Astrocyte (in vitro differentiated cells and primary cell): ENCODE measurements around the gene ORMDL1. TPM values are rescaled to one million over a fixed set of nuclear protein-coding genes. Genes with fewer than 3 reads are reported as not detected.

ENCODE experiments used
- DNase-seq: peaks from one replicate; pipeline ENCODE4 v3.0.0-alpha.2; 2010; ENCODE audit warnings: low read depth
- FAIRE-seq: peaks from 2 replicates; lab custom pipeline; 2011; peaks lifted over from hg19 to GRCh38; lab: Jason Lieb, UNC
- H2AFZ ChIP-seq: 2 replicates; pipeline ENCODE4 v1.6.0; 2012; ENCODE audit warnings: low read depth, low read length, inconsistent platforms
- H3K27ac ChIP-seq: 2 replicates; pipeline ENCODE4 v1.5.1; 2011; ENCODE audit warnings: low read depth, low read length, inconsistent platforms
- H3K27me3 ChIP-seq: 2 replicates; pipeline ENCODE4 v1.6.0; 2011; ENCODE audit warnings: low read length, inconsistent platforms; ENCODE audit not compliant: insufficient read depth
- H3K36me3 ChIP-seq: 2 replicates; pipeline ENCODE4 v1.5.1; 2011; ENCODE audit warnings: low read length, inconsistent platforms; ENCODE audit not compliant: insufficient read depth
- H3K4me1 ChIP-seq: 2 replicates; pipeline ENCODE4 v1.5.1; 2011; ENCODE audit warnings: low read length, inconsistent platforms; ENCODE audit not compliant: insufficient read depth
- H3K4me2 ChIP-seq: 2 replicates; pipeline ENCODE4 v1.6.0; 2012; ENCODE audit warnings: low read length, inconsistent platforms
- H3K4me3 ChIP-seq: 2 replicates; pipeline ENCODE4 v1.5.1; 2011; ENCODE audit warnings: low read depth, mild to moderate bottlenecking, low read length, inconsistent platforms; ENCODE audit not compliant: insufficient read depth
- H3K79me2 ChIP-seq: 2 replicates; pipeline ENCODE4 v1.6.0; 2012; ENCODE audit warnings: mild to moderate bottlenecking, low read length, inconsistent platforms; ENCODE audit not compliant: insufficient read depth
- H3K9ac ChIP-seq: 2 replicates; pipeline ENCODE4 v1.6.0; 2012; ENCODE audit warnings: mild to moderate bottlenecking, low read length, inconsistent platforms
- H3K9me3 ChIP-seq: 2 replicates; pipeline ENCODE4 v1.5.1; 2012; ENCODE audit warnings: low read depth, mild to moderate bottlenecking, low read length, inconsistent platforms; ENCODE audit not compliant: insufficient read depth
- H4K20me1 ChIP-seq: 2 replicates; pipeline ENCODE4 v1.6.0; 2012; ENCODE audit warnings: low read length, inconsistent platforms; ENCODE audit not compliant: insufficient read depth
- H3K27ac Mint-ChIP-seq: one replicate; pipeline ENCODE4 v1.8.0; 2021; ENCODE audit warnings: mild to moderate bottlenecking, mixed read lengths; ENCODE audit not compliant: unreplicated experiment
- H3K27me3 Mint-ChIP-seq: one replicate; pipeline ENCODE4 v1.8.0; 2021; ENCODE audit warnings: low read depth, mixed read lengths; ENCODE audit not compliant: unreplicated experiment
- H3K36me3 Mint-ChIP-seq: one replicate; pipeline ENCODE4 v1.8.0; 2021; ENCODE audit warnings: low read depth, mixed read lengths; ENCODE audit not compliant: unreplicated experiment
- H3K4me1 Mint-ChIP-seq: one replicate; pipeline ENCODE4 v1.8.0; 2021; ENCODE audit warnings: low read depth, mixed read lengths; ENCODE audit not compliant: unreplicated experiment
- H3K4me3 Mint-ChIP-seq: one replicate; pipeline ENCODE4 v1.8.0; 2021; ENCODE audit warnings: mild to moderate bottlenecking, moderate library complexity, mixed read lengths; ENCODE audit not compliant: unreplicated experiment
- H3K9me3 Mint-ChIP-seq: one replicate; pipeline ENCODE4 v1.8.0; 2021; ENCODE audit warnings: mild to moderate bottlenecking, mixed read lengths; ENCODE audit not compliant: unreplicated experiment
- CTCF ChIP-seq: IDR thresholded peaks from 2 replicates; pipeline ENCODE4 v1.5.1; 2011; ENCODE audit warnings: low read depth, mild to moderate bottlenecking, inconsistent platforms, low read length, moderate library complexity; ENCODE audit not compliant: insufficient read depth
- EZH2 ChIP-seq: IDR thresholded peaks from 2 replicates; pipeline ENCODE4 v1.6.1; 2012; ENCODE audit warnings: mild to moderate bottlenecking, low read length, inconsistent platforms; ENCODE audit not compliant: insufficient read depth
- total RNA-seq: library from RNA; stranded (reverse); gene quantifications from 2 replicates; pipeline ENCODE4 v1.2.1, GENCODE V29; 2021

ORMDL1 gene
- total RNA-seq, 1 donor from 2014 or later, result 49.3 TPM

GRCh38 chr2:189726271-189726670 lies 57.9 kb downstream of the ORMDL1 start:
- no peaks in the 10 kb centered on the region for H3K27me3 Mint-ChIP-seq
- no peaks in the 10 kb centered on the region for H3K4me1 Mint-ChIP-seq
- FAIRE-seq, result no peak
- H3K4me3 Mint-ChIP-seq, result no peak overlapping the region
- Histone ChIP-seq H2AFZ (no peak overlapping the region), H3K4me3 (no peak overlapping the region), H4K20me1 (no peaks in the 10 kb centered on the region), H3K9ac (no peak overlapping the region), H3K27me3 (no peaks in the 10 kb centered on the region), H3K36me3 (no peaks in the 10 kb centered on the region), H3K4me1 (no peaks in the 10 kb centered on the region), H3K79me2 (no peaks in the 10 kb centered on the region), H3K9me3 (no peaks in the 10 kb centered on the region), H3K27ac (no peak overlapping the region), H3K4me2 (no peak overlapping the region)
- no peak for TF ChIP-seq CTCF
- no peaks in the 10 kb centered on the region for H3K36me3 Mint-ChIP-seq
- peak; percentile 6 for DNase-seq
- H3K27ac Mint-ChIP-seq, result no peak overlapping the region
- no peaks in the 10 kb centered on the region for H3K9me3 Mint-ChIP-seq

GRCh38 chr2:189723192-189723591 lies 60.9 kb downstream of the ORMDL1 start:
- no peaks in the 10 kb centered on the region for H3K9me3 ChIP-seq
- no peaks in the 10 kb centered on the region for H3K36me3 ChIP-seq
- peaks cover 2% of the 10 kb centered on the region for H3K36me3 Mint-ChIP-seq
- H3K27ac ChIP-seq, result no peak overlapping the region
- H2AFZ ChIP-seq, result no peak overlapping the region
- no peaks in the 10 kb centered on the region for H4K20me1 ChIP-seq
- H3K27ac Mint-ChIP-seq, result no peak overlapping the region
- H3K4me1 Mint-ChIP-seq, result no peaks in the 10 kb centered on the region
- H3K27me3 Mint-ChIP-seq, result no peaks in the 10 kb centered on the region
- H3K9ac ChIP-seq, result no peak overlapping the region
- H3K79me2 ChIP-seq, result no peaks in the 10 kb centered on the region
- H3K9me3 Mint-ChIP-seq, result no peaks in the 10 kb centered on the region
- H3K4me3 Mint-ChIP-seq, result no peak overlapping the region
- no peaks in the 10 kb centered on the region for H3K4me1 ChIP-seq
- H3K4me3 ChIP-seq, result no peak overlapping the region
- no peaks in the 10 kb centered on the region for H3K27me3 ChIP-seq
- no peak overlapping the region for H3K4me2 ChIP-seq
- FAIRE-seq (no peak), DNase-seq (no peak)
- no peak for TF ChIP-seq CTCF
- TF ChIP-seq EZH2, result no peak

Other genes starting within 250 kb of the ORMDL1 start
- gene SLC40A1, start 203.6 kb downstream of the ORMDL1 start, total RNA-seq, result 2.2 and 3.1 TPM in 2 replicates
- gene ASNSD1, start 122.9 kb downstream of the ORMDL1 start, total RNA-seq, result 31.7 and 32.8 TPM in 2 replicates
- 3.1 and 3.6 TPM in 2 replicates for gene ANKAR, start 109.7 kb downstream of the ORMDL1 start, total RNA-seq
- 3.0 and 4.1 TPM in 2 replicates for gene OSGEPL1, start 21.5 kb downstream of the ORMDL1 start, total RNA-seq
- 17.9 and 27.5 TPM in 2 replicates for gene PMS1, start 111 bp upstream of the ORMDL1 start, total RNA-seq